ENCODE results near the gene GRK3.

GRK3 gene

GRCh38 chr22:25630447-25630846 lies 66.0 kb downstream of the GRK3 start:
- no peak for TF ChIP-seq CTCF (IDR thresholded peaks at IDR 0.05; ENCODE audit: borderline replicate concordance, insufficient read depth, low read depth, low read length)

GRCh38 chr22:25636323-25636722 lies 71.8 kb downstream of the GRK3 start:
- TF ChIP-seq CTCF (IDR thresholded peaks at IDR 0.05; ENCODE audit: borderline replicate concordance, insufficient read depth, low read depth, low read length): no peak
- no peak overlapping the region for H3K4me3 ChIP-seq (ENCODE audit: low read depth, low read length)

More at GRCh38 chr22:25630447-25630846, 66.0 kb downstream of the GRK3 start:
- no peak overlapping the region for H3K4me3 ChIP-seq (ENCODE audit: low read depth, low read length)

GRCh38 chr22:25637032-25637431 lies 72.6 kb downstream of the GRK3 start:
- TF ChIP-seq CTCF (IDR thresholded peaks at IDR 0.05; ENCODE audit: borderline replicate concordance, insufficient read depth, low read depth, low read length): no peak

GRCh38 chr22:25637672-25638071 lies 73.2 kb downstream of the GRK3 start:
- H3K4me3 ChIP-seq (ENCODE audit: low read depth, low read length): no peak overlapping the region
- no peak for TF ChIP-seq CTCF (IDR thresholded peaks at IDR 0.05; ENCODE audit: borderline replicate concordance, insufficient read depth, low read depth, low read length)

More at GRCh38 chr22:25637032-25637431, 72.6 kb downstream of the GRK3 start:
- no peak overlapping the region for H3K4me3 ChIP-seq (ENCODE audit: low read depth, low read length)

GRCh38 chr22:25638638-25639037 lies 74.2 kb downstream of the GRK3 start:
- no peak for TF ChIP-seq CTCF (IDR thresholded peaks at IDR 0.05; ENCODE audit: borderline replicate concordance, insufficient read depth, low read depth, low read length)
- no peak overlapping the region for H3K4me3 ChIP-seq (ENCODE audit: low read depth, low read length)

GRCh38 chr22:25641650-25642049 lies 77.2 kb downstream of the GRK3 start:
- TF ChIP-seq CTCF (IDR thresholded peaks at IDR 0.05; ENCODE audit: borderline replicate concordance, insufficient read depth, low read depth, low read length): no peak
- H3K4me3 ChIP-seq (ENCODE audit: low read depth, low read length): no peak overlapping the region

- H3K4me3 ChIP-seq (ENCODE audit: low read depth, low read length): no peak overlapping the region
- TF ChIP-seq CTCF (IDR thresholded peaks at IDR 0.05; ENCODE audit: borderline replicate concordance, insufficient read depth, low read depth, low read length): no peak
These were observed 78.9 kb downstream of the GRK3 start for GRCh38 chr22:25643232-25644000.

Data from GM12875 (cell line).